GM23338 (cell line): ENCODE measurements around the gene MMP26. TPM values are rescaled to one million over a fixed set of nuclear protein-coding genes. Genes with fewer than 3 reads are reported as not detected.
A peak's percentile ranks its signal among the peaks of the same experiment; 100 is the strongest.

Source experiments
- ATAC-seq: fragments of 200-7000 bp; cut with Tn5 transposase; 3 replicates; pipeline ENCODE4 v1.9.1; 2020
- DNase-seq: peaks from one replicate; pipeline ENCODE4 v3.0.0-alpha.2; 2015; ENCODE audit warnings: low spot score
- H2AFZ ChIP-seq: fragments of 200-600 bp; sonication (generic); 2 replicates; pipeline ENCODE4 v1.8.0; 2016; ENCODE audit warnings: antibody characterized with exemption, mild to moderate bottlenecking, moderate library complexity
- H3F3A ChIP-seq: fragments of 200-600 bp; sonication (generic); replicated peaks from 2 replicates; pipeline ENCODE4 v1.8.0; 2017; ENCODE audit warnings: antibody characterized with exemption, mixed run types, low read depth
- H3K27ac ChIP-seq: fragments of 200-600 bp; sonication (generic); 2 replicates; pipeline ENCODE4 v1.6.1; 2016; ENCODE audit warnings: low read depth
- H3K27me3 ChIP-seq: fragments of 200-600 bp; sonication (generic); 2 replicates; pipeline ENCODE4 v1.8.0; 2016; ENCODE audit warnings: mild to moderate bottlenecking, mixed run types, moderate library complexity; ENCODE audit not compliant: insufficient read depth
- H3K36me3 ChIP-seq: fragments of 200-600 bp; sonication (generic); 2 replicates; pipeline ENCODE4 v1.8.0; 2016; ENCODE audit warnings: mild to moderate bottlenecking; ENCODE audit not compliant: insufficient read depth
- H3K4me1 ChIP-seq: fragments of 200-600 bp; sonication (generic); 2 replicates; pipeline ENCODE4 v1.8.0; 2016; ENCODE audit warnings: mild to moderate bottlenecking, moderate library complexity; ENCODE audit not compliant: insufficient read depth
- H3K4me2 ChIP-seq: fragments of 200-600 bp; sonication (generic); 2 replicates; pipeline ENCODE4 v1.7.1; 2017; ENCODE audit warnings: mixed run types
- H3K4me3 ChIP-seq: fragments of 200-600 bp; sonication (generic); 2 replicates; pipeline ENCODE4 v1.6.1; 2016; ENCODE audit warnings: mixed run types
- H3K79me2 ChIP-seq: fragments of 200-600 bp; sonication (generic); replicated peaks from 2 replicates; pipeline ENCODE4 v1.8.0; 2017; ENCODE audit warnings: mild to moderate bottlenecking; ENCODE audit not compliant: insufficient read depth
- H3K9me2 ChIP-seq: fragments of 200-600 bp; sonication (generic); 2 replicates; pipeline ENCODE4 v1.8.0; 2017; ENCODE audit not compliant: insufficient read depth
- H4K20me1 ChIP-seq: fragments of 200-600 bp; sonication (generic); replicated peaks from 2 replicates; pipeline ENCODE4 v1.8.0; 2017; ENCODE audit warnings: mild to moderate bottlenecking; ENCODE audit not compliant: insufficient read depth
- H3K27ac Mint-ChIP-seq: 2 replicates; pipeline ENCODE4 v1.8.0; 2020; ENCODE audit warnings: inconsistent platforms, mild to moderate bottlenecking, moderate library complexity, mixed read lengths
- H3K27me3 Mint-ChIP-seq: 3 replicates; pipeline ENCODE4 v1.8.0; 2022; ENCODE audit warnings: low read depth, mild to moderate bottlenecking, moderate library complexity, mixed read lengths, inconsistent platforms; ENCODE audit not compliant: insufficient read depth, poor library complexity
- H3K36me3 Mint-ChIP-seq: 3 replicates; pipeline ENCODE4 v1.8.0; 2021; ENCODE audit warnings: low read depth, mild to moderate bottlenecking, inconsistent platforms, moderate library complexity, mixed read lengths
- H3K4me1 Mint-ChIP-seq: 3 replicates; pipeline ENCODE4 v1.8.0; 2020; ENCODE audit warnings: mild to moderate bottlenecking, inconsistent platforms, mixed read lengths
- H3K4me3 Mint-ChIP-seq: 3 replicates; pipeline ENCODE4 v1.8.0; 2021; ENCODE audit warnings: moderate library complexity, mild to moderate bottlenecking, inconsistent platforms, mixed read lengths
- H3K9me3 Mint-ChIP-seq: 3 replicates; pipeline ENCODE4 v1.8.0; 2020; ENCODE audit warnings: moderate library complexity, mild to moderate bottlenecking, inconsistent platforms, mixed read lengths
- CTCF ChIP-seq, 2 experiments: fragments of 200-600 bp in 1 of 2; sonication (generic) in 1 of 2; conservative IDR thresholded peaks; 2 replicates each; pipeline versions ENCODE4 v1.5.1 to v1.6.1; 2016 to 2017; ENCODE audit warnings: antibody characterized with exemption in 2 of 2, low read depth in 2 of 2, mild to moderate bottlenecking in 2 of 2, moderate library complexity in 1 of 2
- NANOG ChIP-seq: IDR thresholded peaks from 2 replicates; pipeline ENCODE4 v1.6.1; 2016; ENCODE audit warnings: antibody characterized with exemption, borderline replicate concordance
- ZNF114 ChIP-seq: fragments of 250-450 bp; sonication (Bioruptor Pico); IDR thresholded peaks from 2 replicates; pipeline ENCODE4 v1.5.0; 2020; ENCODE audit warnings: mild to moderate bottlenecking, moderate library complexity
- polyA plus RNA-seq: library from polyadenylated mRNA; unstranded; fragments of >200 nt; fragmentation: Nextera tagmentation; extraction: Ambion mirVana; gene quantifications from 2 replicates; pipeline ENCODE4 v1.2.1, GENCODE V29; 2016
- total RNA-seq: library from RNA; depleted of rRNA; stranded (reverse); fragments of >200 nt; shearing (Covaris generic); gene quantifications from 2 replicates; pipeline ENCODE4 v1.2.3, GENCODE V29; 2014
- TF ChIP-seq, protein P1 (sequence below): fragments of 250-450 bp; sonication (Bioruptor Pico); IDR thresholded peaks from 2 replicates; pipeline ENCODE4 v1.5.0; 2020; ENCODE audit warnings: mild to moderate bottlenecking, moderate library complexity

The MMP26 gene
- total and polyA plus RNA-seq, 2 experiments from 2014 or later, result not detected

DNA sequence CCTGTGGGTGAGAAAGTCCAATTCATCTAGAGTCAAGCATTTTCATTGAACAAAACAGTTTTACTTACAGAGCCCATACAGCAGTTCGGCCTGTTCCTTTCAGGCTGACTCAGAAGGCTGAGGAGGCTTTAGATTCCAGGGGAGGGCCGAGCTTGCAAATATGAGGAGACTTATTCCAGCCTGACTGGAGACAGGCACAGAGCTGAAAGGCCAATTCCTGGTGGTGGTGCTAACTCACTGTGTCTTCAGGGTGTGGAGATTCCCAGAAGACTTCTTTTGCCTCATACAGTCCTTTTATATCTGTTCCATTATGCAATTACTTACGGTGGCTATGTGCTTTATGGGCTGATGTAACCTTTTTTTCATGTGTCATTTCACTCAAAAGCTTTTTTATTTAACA is 7.0 kb upstream of the MMP26 start, which contains the start of gene OR51E2:
OR51E2 (minus strand) TSS at position 269 of the 400 bp plus-strand sequence. CDS start 15,142 bp downstream, outside the sequence.
- H3K4me1 Mint-ChIP-seq, result no peaks in the 10 kb centered on the region
- peak; percentile 53 for ATAC-seq
- DNase-seq, result peak; percentile 17
- Histone ChIP-seq H3K4me1 (no peaks in the 10 kb centered on the region), H3K79me2 (no peaks in the 10 kb centered on the region), H4K20me1 (no peaks in the 10 kb centered on the region), H3K36me3 (no peaks in the 10 kb centered on the region), H3K27ac (no peak within 1 kb of the TSS), H3K4me2 (no peak within 1 kb of the TSS), H3F3A (no peaks in the 10 kb centered on the region), H3K27me3 (no peaks in the 10 kb centered on the region), H3K4me3 (no peak within 1 kb of the TSS), H2AFZ (peak within 1 kb of the TSS; percentile 11; the same call in 1 of the 2 replicates), H3K9me2 (no peaks in the 10 kb centered on the region)
- no peaks in the 10 kb centered on the region for H3K27me3 Mint-ChIP-seq
- no peaks in the 10 kb centered on the region for H3K9me3 Mint-ChIP-seq
- no peak within 1 kb of the TSS for H3K4me3 Mint-ChIP-seq
- TF ChIP-seq, protein P1, sequence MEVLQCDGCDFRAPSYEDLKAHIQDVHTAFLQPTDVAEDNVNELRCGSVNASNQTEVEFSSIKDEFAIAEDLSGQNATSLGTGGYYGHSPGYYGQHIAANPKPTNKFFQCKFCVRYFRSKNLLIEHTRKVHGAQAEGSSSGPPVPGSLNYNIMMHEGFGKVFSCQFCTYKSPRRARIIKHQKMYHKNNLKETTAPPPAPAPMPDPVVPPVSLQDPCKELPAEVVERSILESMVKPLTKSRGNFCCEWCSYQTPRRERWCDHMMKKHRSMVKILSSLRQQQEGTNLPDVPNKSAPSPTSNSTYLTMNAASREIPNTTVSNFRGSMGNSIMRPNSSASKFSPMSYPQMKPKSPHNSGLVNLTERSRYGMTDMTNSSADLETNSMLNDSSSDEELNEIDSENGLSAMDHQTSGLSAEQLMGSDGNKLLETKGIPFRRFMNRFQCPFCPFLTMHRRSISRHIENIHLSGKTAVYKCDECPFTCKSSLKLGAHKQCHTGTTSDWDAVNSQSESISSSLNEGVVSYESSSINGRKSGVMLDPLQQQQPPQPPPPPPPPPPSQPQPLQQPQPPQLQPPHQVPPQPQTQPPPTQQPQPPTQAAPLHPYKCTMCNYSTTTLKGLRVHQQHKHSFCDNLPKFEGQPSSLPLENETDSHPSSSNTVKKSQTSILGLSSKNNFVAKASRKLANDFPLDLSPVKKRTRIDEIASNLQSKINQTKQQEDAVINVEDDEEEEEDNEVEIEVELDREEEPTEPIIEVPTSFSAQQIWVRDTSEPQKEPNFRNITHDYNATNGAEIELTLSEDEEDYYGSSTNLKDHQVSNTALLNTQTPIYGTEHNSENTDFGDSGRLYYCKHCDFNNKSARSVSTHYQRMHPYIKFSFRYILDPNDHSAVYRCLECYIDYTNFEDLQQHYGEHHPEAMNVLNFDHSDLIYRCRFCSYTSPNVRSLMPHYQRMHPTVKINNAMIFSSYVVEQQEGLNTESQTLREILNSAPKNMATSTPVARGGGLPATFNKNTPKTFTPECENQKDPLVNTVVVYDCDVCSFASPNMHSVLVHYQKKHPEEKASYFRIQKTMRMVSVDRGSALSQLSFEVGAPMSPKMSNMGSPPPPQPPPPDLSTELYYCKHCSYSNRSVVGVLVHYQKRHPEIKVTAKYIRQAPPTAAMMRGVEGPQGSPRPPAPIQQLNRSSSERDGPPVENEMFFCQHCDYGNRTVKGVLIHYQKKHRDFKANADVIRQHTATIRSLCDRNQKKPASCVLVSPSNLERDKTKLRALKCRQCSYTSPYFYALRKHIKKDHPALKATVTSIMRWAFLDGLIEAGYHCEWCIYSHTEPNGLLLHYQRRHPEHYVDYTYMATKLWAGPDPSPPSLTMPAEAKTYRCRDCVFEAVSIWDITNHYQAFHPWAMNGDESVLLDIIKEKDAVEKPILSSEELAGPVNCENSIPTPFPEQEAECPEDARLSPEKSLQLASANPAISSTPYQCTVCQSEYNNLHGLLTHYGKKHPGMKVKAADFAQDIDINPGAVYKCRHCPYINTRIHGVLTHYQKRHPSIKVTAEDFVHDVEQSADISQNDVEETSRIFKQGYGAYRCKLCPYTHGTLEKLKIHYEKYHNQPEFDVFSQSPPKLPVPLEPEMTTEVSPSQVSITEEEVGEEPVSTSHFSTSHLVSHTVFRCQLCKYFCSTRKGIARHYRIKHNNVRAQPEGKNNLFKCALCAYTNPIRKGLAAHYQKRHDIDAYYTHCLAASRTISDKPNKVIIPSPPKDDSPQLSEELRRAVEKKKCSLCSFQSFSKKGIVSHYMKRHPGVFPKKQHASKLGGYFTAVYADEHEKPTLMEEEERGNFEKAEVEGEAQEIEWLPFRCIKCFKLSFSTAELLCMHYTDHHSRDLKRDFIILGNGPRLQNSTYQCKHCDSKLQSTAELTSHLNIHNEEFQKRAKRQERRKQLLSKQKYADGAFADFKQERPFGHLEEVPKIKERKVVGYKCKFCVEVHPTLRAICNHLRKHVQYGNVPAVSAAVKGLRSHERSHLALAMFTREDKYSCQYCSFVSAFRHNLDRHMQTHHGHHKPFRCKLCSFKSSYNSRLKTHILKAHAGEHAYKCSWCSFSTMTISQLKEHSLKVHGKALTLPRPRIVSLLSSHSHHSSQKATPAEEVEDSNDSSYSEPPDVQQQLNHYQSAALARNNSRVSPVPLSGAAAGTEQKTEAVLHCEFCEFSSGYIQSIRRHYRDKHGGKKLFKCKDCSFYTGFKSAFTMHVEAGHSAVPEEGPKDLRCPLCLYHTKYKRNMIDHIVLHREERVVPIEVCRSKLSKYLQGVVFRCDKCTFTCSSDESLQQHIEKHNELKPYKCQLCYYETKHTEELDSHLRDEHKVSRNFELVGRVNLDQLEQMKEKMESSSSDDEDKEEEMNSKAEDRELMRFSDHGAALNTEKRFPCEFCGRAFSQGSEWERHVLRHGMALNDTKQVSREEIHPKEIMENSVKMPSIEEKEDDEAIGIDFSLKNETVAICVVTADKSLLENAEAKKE (CRISPR knock-in tag), result no peak
- TF ChIP-seq ZNF114 (CRISPR knock-in tag) (no peak), NANOG (no peak), CTCF (conservative IDR thresholded peaks at IDR 0.05; ENCODE audit: low read depth in 2 of 2) (peak in 1 of 2 experiments; percentile 38; a peak in 2 of 4 replicates)
- no peaks in the 10 kb centered on the region for H3K36me3 Mint-ChIP-seq
- H3K27ac Mint-ChIP-seq, result no peak within 1 kb of the TSS
